Kidney (tissue), 14 donors: ENCODE data around the gene MRNIP. TPM values are rescaled to one million over a fixed set of nuclear protein-coding genes. Genes with fewer than 3 reads are reported as not detected.
A peak's percentile ranks its signal among the peaks of the same experiment; 100 is the strongest.
"Not testable (repeated sequence)": the region's sequence is repeated elsewhere in the genome, so short reads cannot be mapped to it uniquely, and the experiment has no call there.

Source experiments
- DNase-seq, 5 donors: peaks; one replicate each; pipeline ENCODE4 v3.0.0-alpha.2; 2013 to 2020
- FAIRE-seq: peaks from 2 replicates; lab custom pipeline; 2012; peaks lifted over from hg19 to GRCh38; lab: Jason Lieb, UNC
- H3K27ac ChIP-seq, 2 donors: one replicate each; pipeline ENCODE4 v1.7.0; 2013; ENCODE audit warnings: low read depth in 2 of 2, low read length in 2 of 2, inconsistent platforms in 1 of 2
- H3K27me3 ChIP-seq: one replicate; pipeline ENCODE4 v1.7.1; 2013; ENCODE audit warnings: low read length, inconsistent platforms; ENCODE audit not compliant: control insufficient read depth, insufficient read depth
- H3K36me3 ChIP-seq, 3 donors: one replicate each; pipeline versions ENCODE4 v1.7.0 to v1.7.1; 2013; ENCODE audit warnings: low read length in 3 of 3, control low read depth in 1 of 3, inconsistent platforms in 1 of 3; ENCODE audit not compliant: insufficient read depth in 3 of 3, control insufficient read depth in 2 of 3
- H3K4me1 ChIP-seq, 3 donors: one replicate each; pipeline versions ENCODE4 v1.7.0 to v1.7.1; 2013; ENCODE audit warnings: low read length in 3 of 3, inconsistent platforms in 1 of 3, low read depth in 1 of 3; ENCODE audit not compliant: control insufficient read depth in 2 of 3, insufficient read depth in 2 of 3
- H3K4me3 ChIP-seq, 3 donors: one replicate each; pipeline versions ENCODE4 v1.7.0 to v1.8.1; 2013; ENCODE audit warnings: low read length in 3 of 3, control low read depth in 1 of 3, inconsistent platforms in 1 of 3
- H3K9ac ChIP-seq, 3 donors: one replicate each; pipeline versions ENCODE4 v1.7.0 to v1.7.1; 2013; ENCODE audit warnings: low read length in 3 of 3, control low read depth in 1 of 3, inconsistent platforms in 1 of 3
- H3K9me3 ChIP-seq, 3 donors: one replicate each; pipeline versions ENCODE4 v1.7.0 to v1.7.1; 2013; ENCODE audit warnings: low read length in 3 of 3, control low read depth in 1 of 3, inconsistent platforms in 1 of 3; ENCODE audit not compliant: control insufficient read depth in 2 of 3, insufficient read depth in 1 of 3
- CTCF ChIP-seq: IDR thresholded peaks from 3 replicates; pipeline ENCODE4 v1.5.1; 2012; ENCODE audit warnings: mild to moderate bottlenecking, moderate library complexity, borderline replicate concordance; ENCODE audit not compliant: insufficient read depth; ENCODE audit errors: extremely low read depth
- intact Hi-C: fragments of 100-400 bp; cut with DNase I; formaldehyde crosslinking; loops from one replicate; pipeline ENCODE4 v1.11.1; 2022
- microRNA-seq: library from miRNA; unstranded; fragments of <30 nt; microRNA quantifications from one replicate; pipeline ENCODE4 v1.2.0, GENCODE V29; 2020
- polyA plus RNA-seq: library from polyadenylated mRNA; stranded (reverse); fragments of 350-450 nt; fragmentation: Illumina TruSeq; extraction: RNeasy Lipid Tissue Mini Kit (QIAGEN cat#74804); gene quantifications from one replicate; pipeline ENCODE4 v1.2.3, GENCODE V29; 2014; ENCODE audit warnings: low read depth, low replicate concordance; ENCODE audit not compliant: insufficient read depth
- total RNA-seq: library from RNA; stranded (reverse); fragmentation: NEBNext Ultra II Directional; extraction: Animal tissue kit (Norgen Biotek cat#: 25700); gene quantifications from one replicate; pipeline ENCODE4 v1.2.1, GENCODE V29; 2021
- donor health status: control.
- donor health status: control.
- donor health status: control.
- donor health status: control.
- donor health status: control.
- donor health status: DM: yes; HTN: yes; CAD: no.
- donor health status: Normal renal cell carcinoma (clear cell type).

The MRNIP gene
- total and polyA plus RNA-seq, 2 donors from 2014 or later = 25.3 to 36.6 TPM

DNA sequence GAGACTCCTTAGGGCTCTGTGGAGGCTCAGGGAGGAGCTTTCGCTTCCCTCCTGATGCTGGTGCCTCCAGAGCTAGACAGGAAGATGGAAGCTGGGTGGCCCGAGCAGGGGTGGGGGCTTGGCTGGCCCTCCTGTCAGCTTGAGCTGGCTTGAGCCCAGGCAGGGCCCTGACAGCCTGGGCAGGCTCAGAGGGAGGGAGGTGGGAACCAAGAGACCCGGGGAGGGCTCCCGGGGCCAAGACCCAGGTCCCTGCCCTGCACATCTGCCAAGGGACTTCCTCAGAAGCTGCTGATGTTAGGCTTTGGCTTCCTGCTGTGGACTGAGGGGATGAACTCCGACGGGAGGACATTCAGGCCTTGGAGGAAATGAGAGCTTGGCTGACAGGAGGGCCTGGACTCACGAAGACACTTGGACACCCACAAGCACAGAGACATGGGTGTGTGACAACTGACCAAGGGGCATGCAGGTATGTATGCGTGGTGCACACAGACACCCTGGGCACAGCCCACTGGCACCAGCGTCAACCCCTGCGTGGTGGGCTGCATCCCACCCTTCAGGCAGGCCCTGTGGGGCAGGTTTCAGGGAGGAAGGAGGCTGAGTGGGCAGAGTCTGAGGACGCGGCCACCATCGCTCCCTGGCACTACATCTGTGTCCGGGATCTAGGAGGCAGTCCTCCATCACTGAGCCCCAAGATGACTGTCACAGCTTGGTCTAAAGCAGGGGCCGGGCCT, 66.6 kb downstream of the MRNIP start:
- H3K9ac ChIP-seq = no peak overlapping the region
- FAIRE-seq = no peak
- TF ChIP-seq CTCF = no peak
- H3K36me3 ChIP-seq = peaks cover 0 to under 1% (median 0%) of the 10 kb centered on the region in 3 donors
- no peak overlapping the region for H3K4me3 ChIP-seq
- no peaks in the 10 kb centered on the region for H3K9me3 ChIP-seq
- intact Hi-C loops = no loop called here
- no peaks in the 10 kb centered on the region for H3K27me3 ChIP-seq
- peak in 2 of 5 donors; percentile 45 to 48 for DNase-seq
- peaks cover 0 to 33% (median 6%) of the 10 kb centered on the region in 3 donors for H3K4me1 ChIP-seq
- H3K27ac ChIP-seq = peak overlapping the region; percentile 51 to 71

DNA sequence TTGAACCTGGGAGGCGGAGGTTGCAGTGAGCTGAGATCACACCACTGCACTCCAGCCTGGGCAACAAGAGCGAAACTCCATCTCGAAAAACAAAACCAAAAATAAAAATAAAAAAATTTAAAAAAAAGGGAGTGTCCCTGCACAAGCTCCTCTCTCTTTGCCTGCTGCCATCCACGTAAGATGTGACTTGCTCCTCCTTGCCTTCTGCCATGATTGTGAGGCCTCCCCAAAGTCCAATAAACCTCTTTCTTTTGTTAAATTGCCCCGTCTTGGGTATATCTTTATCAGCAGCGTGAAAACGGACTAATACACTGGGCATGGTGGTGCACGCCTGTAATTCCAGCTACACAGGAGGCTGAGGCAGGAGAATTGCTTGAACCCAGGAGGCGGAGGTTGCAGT, 69.3 kb downstream of the MRNIP start:
- peaks cover 0 to 20% (median 1%) of the 10 kb centered on the region in 3 donors for H3K4me1 ChIP-seq
- DNase-seq, H3K9me3 ChIP-seq, H3K27me3 ChIP-seq, H3K36me3 ChIP-seq, H3K27ac ChIP-seq, FAIRE-seq, H3K4me3 ChIP-seq, intact Hi-C loops, H3K9ac ChIP-seq: not testable (repeated sequence)

DNA sequence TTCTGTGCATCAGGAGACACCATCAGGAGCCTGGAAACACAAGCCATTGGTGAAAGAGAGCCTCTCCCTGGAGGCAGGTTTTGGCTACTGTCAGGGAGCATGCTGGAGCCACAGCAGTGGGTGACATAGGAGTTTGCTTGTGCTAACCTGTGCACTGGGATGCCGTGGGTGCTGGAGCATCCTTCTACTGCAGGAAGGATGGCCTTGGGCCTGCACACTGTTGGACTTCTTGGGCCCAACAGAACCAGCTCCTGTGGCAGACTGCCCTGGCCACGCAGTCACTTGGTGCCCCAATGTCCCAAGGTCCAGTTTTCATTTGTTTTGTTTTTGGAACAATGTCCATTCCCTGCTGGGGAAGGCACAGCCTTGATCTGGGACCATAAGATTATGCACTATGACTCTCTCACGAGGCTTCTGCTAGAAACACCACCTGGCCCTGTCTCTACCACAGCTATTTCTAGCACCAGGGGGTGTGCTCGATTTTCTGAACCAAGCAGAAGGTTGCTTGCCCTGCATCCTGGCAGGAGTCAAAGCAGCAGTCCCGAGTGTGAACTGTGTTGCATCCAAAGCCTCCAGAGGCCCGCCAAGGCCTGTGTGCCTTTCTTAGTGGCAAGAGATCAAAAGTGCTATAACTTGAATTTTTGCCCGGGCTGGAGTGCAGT, 70.3 kb downstream of the MRNIP start:
- no peak overlapping the region for H3K27ac ChIP-seq
- H3K27me3 ChIP-seq = no peaks in the 10 kb centered on the region
- no peak overlapping the region for H3K4me3 ChIP-seq
- no peak for DNase-seq
- H3K4me1 ChIP-seq = peaks cover 0 to 10% (median 0%) of the 10 kb centered on the region in 3 donors
- no peaks in the 10 kb centered on the region for H3K9me3 ChIP-seq
- TF ChIP-seq CTCF = no peak
- no peaks in the 10 kb centered on the region for H3K36me3 ChIP-seq
- FAIRE-seq = no peak
- H3K9ac ChIP-seq = no peak overlapping the region
- intact Hi-C loops = no loop called here

Small RNA genes within 50 kb of the gene (microRNA-seq; reads per million reads assigned to microRNA genes)
- 1.4 reads per million for gene MIR1229

Other genes with a start within 250 kb of the MRNIP start
- gene HNRNPH1, start 235.1 kb downstream of the MRNIP start, total RNA-seq = 564 TPM
- 191 TPM for gene HNRNPH1, start 235.1 kb downstream of the MRNIP start, polyA plus RNA-seq
- gene CBY3, start 177.8 kb downstream of the MRNIP start, total RNA-seq = not detected
- gene CBY3, start 177.8 kb downstream of the MRNIP start, polyA plus RNA-seq = not detected
- gene CANX, start 159.8 kb downstream of the MRNIP start, total RNA-seq = 824 TPM
- 208 TPM for gene CANX, start 159.8 kb downstream of the MRNIP start, polyA plus RNA-seq
- gene MAML1, start 126.0 kb downstream of the MRNIP start, total RNA-seq = 26.8 TPM
- 5.3 TPM for gene MAML1, start 126.0 kb downstream of the MRNIP start, polyA plus RNA-seq
- 30.6 TPM for gene LTC4S, start 64.8 kb downstream of the MRNIP start, total RNA-seq
- gene LTC4S, start 64.8 kb downstream of the MRNIP start, polyA plus RNA-seq = 20.1 TPM
- 174 TPM for gene MGAT4B, start 52.0 kb downstream of the MRNIP start, total RNA-seq
- 79.4 TPM for gene MGAT4B, start 52.0 kb downstream of the MRNIP start, polyA plus RNA-seq
- 249 TPM for gene SQSTM1, start 37.9 kb downstream of the MRNIP start, total RNA-seq
- 309 TPM for gene SQSTM1, start 37.9 kb downstream of the MRNIP start, polyA plus RNA-seq
- gene TBC1D9B, start 49.1 kb upstream of the MRNIP start, total RNA-seq = 117 TPM
- 49.5 TPM for gene TBC1D9B, start 49.1 kb upstream of the MRNIP start, polyA plus RNA-seq
- 73.9 TPM for gene RNF130, start 212.9 kb upstream of the MRNIP start, total RNA-seq
- 88.1 TPM for gene RNF130, start 212.9 kb upstream of the MRNIP start, polyA plus RNA-seq